NCI-H2227 (cell line): ENCODE data around the gene ASB2.

ENCODE experiments used
- DNase-seq: peaks from one replicate; lab custom pipeline; 2025; ENCODE audit not compliant: unreplicated experiment; lab: John Stamatoyannopoulos, UW

The ASB2 gene

GRCh38 chr14:93964281-93964680 lies 12.1 kb downstream of the ASB2 start:
- DNase-seq = no peak

- no peak for DNase-seq
These were observed 12.7 kb downstream of the ASB2 start for GRCh38 chr14:93963692-93964091.

GRCh38 chr14:93962701-93963601 lies 13.4 kb downstream of the ASB2 start:
- no peak for DNase-seq

- no peak for DNase-seq
These were observed 14.8 kb downstream of the ASB2 start for GRCh38 chr14:93961620-93962019.

- DNase-seq = no peak
These were observed 15.5 kb downstream of the ASB2 start for GRCh38 chr14:93960774-93961438.

- DNase-seq = no peak
These were observed 16.3 kb downstream of the ASB2 start for GRCh38 chr14:93960108-93960475.

- no peak for DNase-seq
These were observed 16.9 kb downstream of the ASB2 start for GRCh38 chr14:93959239-93960107.

- no peak for DNase-seq
These were observed 17.7 kb downstream of the ASB2 start for GRCh38 chr14:93958567-93959238.

GRCh38 chr14:93957751-93958566 lies 18.4 kb downstream of the ASB2 start:
- no peak for DNase-seq

- no peak for DNase-seq
These were observed 19.0 kb downstream of the ASB2 start for GRCh38 chr14:93957333-93957710.

- DNase-seq = no peak
These were observed 19.6 kb downstream of the ASB2 start for GRCh38 chr14:93956514-93957332.

GRCh38 chr14:93955850-93956481 lies 20.4 kb downstream of the ASB2 start:
- no peak for DNase-seq

- no peak for DNase-seq
These were observed 21.2 kb downstream of the ASB2 start for GRCh38 chr14:93954900-93955849.

- no peak for DNase-seq
These were observed 21.9 kb downstream of the ASB2 start for GRCh38 chr14:93954516-93954830.

- DNase-seq = no peak
These were observed 22.4 kb downstream of the ASB2 start for GRCh38 chr14:93953739-93954515.

GRCh38 chr14:93953263-93953662 lies 23.1 kb downstream of the ASB2 start:
- no peak for DNase-seq

- no peak for DNase-seq
These were observed 23.5 kb downstream of the ASB2 start for GRCh38 chr14:93952829-93953228.
